SK-N-MC (cell line): Measurements from ENCODE around the gene KCNB1.

Experiments
- EZH2 ChIP-seq: fragments of 200-600 bp; sonication (generic); IDR thresholded peaks from one replicate; pipeline ENCODE4 v1.6.1; 2017; ENCODE audit warnings: antibody characterized with exemption
- POLR2AphosphoS5 ChIP-seq: IDR thresholded peaks from 2 replicates; pipeline ENCODE4 v1.6.1; 2012; ENCODE audit warnings: mild to moderate bottlenecking, low read depth, low read length, borderline replicate concordance

- TF ChIP-seq POLR2AphosphoS5 (no peak), EZH2 (no peak)
Observed at GRCh38 chr20:49529470-49529869, 47.0 kb upstream of the KCNB1 start.
